Prostate gland (tissue), 2 donors: ENCODE results near the gene IL1RAPL1.

Source experiments
- CTCF ChIP-seq, 4 experiments: fragments of 200-600 bp in 2 of 4; fragments of 450-650 bp in 2 of 4; sonication (generic) in 2 of 4; IDR thresholded peaks; 1 replicate in 3 of 4; 2 replicates in 1 of 4; pipeline ENCODE4 v1.5.1; 2016 to 2019; ENCODE audit warnings: antibody characterized with exemption in 4 of 4, mild to moderate bottlenecking in 2 of 4, moderate library complexity in 2 of 4
- POLR2A ChIP-seq: fragments of 450-650 bp; IDR thresholded peaks from one replicate; pipeline ENCODE4 v1.6.1; 2016; ENCODE audit warnings: antibody characterized with exemption, mild to moderate bottlenecking
- POLR2AphosphoS5 ChIP-seq: sonication (generic); formaldehyde crosslinking; IDR thresholded peaks from one replicate; pipeline ENCODE4 v1.6.1; 2017; ENCODE audit warnings: antibody characterized with exemption

- no peak for TF ChIP-seq POLR2A
- TF ChIP-seq POLR2AphosphoS5 = no peak
- TF ChIP-seq CTCF (IDR thresholded peaks at IDR 0.05) = no peak
Measured at GRCh38 chrX:29643181-29643580, 1055.9 kb downstream of the IL1RAPL1 start.
